Measurements from ENCODE around the gene TTC34.

Gene TTC34

DNA sequence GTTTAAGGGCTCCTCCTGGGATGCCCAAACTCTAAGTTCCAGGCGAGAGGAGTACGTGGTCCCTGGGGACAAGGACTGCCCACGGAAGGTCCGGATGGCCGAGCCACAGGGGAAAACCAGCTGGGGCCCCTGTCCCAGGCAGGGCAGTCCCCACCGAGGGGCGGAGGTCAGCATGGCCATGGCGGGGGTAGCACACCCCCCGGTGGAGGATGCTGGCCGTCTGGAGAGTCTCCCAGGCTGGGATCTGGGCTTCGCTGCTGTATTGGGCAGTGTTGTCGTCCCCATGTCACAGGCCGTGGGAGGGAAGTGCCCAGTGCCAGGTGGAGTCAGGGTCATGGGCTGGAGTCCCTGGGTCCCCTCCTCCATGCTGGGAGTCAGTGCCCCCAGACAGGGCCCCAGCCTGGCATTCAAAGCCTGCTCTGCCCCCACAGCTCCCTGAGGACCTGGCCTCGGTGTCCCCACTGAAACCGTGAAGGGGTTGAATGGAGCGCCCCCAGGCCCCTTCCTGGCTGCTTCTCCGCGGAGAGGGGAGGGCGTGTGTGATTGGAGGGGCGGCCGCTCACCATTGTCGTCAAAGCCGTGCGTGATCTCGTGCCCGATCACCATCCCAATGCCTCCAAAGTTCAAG is 208.1 kb downstream of the TTC34 start:
- Mint-ChIP-seq H3K9me3 (peaks cover 0 to under 1% of the 10 kb centered on the region in 2 donors), H3K4me1 (peaks cover 24% of the 10 kb centered on the region), H3K27ac (no peak overlapping the region), H3K27me3 (no peaks in the 10 kb centered on the region), H3K4me3 (no peak overlapping the region)
- no peak for DNase-seq
- no peak for ATAC-seq

DNA sequence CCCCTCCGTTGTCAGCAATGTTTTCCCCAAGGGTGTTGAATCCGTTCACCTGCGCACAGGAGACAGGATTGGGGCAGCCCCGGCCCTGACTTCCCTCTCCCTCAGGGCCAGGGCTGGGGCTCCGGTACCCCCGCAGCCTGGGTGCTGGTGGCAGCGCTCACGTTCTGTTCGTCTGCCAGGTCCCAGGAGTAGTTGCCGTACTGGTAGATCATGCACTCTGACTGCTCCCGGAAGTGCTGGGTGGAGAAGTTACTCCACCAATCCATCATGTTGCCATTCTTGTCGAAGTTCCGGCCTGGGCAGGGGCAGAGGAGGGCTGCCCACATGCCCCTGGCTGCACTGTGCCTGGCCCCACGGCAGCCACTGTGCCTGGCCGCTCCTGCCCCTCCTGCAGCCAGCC is 208.8 kb downstream of the TTC34 start:
- Mint-ChIP-seq H3K4me1 (peaks cover 29% of the 10 kb centered on the region), H3K27ac (peak overlapping the region; percentile 69 to 95), H3K9me3 (no peaks in the 10 kb centered on the region), H3K4me3 (peak overlapping the region; percentile 51 to 59), H3K27me3 (no peaks in the 10 kb centered on the region)
- DNase-seq (no peak), ATAC-seq (no peak)

DNA sequence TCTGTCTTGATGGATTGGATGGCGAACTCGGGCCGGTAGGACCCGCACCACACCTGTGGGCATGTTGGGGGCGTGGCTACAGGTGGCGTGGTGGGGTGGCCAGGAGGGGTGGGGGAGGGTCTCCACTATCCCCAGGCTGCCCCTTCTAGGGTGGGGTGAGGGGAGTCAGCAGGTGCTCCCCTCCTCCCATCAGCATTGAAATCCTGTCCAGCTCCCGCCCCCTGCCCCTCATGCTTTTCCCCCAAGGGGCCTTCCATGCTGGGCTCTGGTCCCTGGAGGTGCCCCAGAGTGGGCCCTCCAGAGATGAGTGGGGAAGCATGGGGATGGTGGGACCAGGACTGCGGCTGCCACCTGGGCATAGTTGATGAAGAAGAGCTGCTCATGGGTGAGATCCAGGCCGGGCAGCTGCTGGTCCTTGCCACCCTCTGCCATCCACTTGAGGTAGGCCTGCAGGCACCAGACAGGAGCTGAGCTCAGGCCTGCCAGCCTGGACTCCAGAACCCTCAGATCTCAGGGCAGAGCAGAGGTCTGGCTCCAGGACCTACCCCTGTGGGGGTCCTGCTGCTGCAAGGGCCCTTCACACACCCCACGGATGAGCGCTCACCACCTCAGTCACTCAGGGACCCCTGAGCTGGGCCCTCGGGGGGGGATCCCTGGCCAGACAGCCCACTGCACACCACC is 209.8 kb downstream of the TTC34 start:
- Mint-ChIP-seq H3K4me3 (peak overlapping the region in 1 of 2 donors; percentile 35), H3K9me3 (no peaks in the 10 kb centered on the region), H3K4me1 (peaks cover 35% of the 10 kb centered on the region), H3K27me3 (no peaks in the 10 kb centered on the region), H3K27ac (peak overlapping the region in 1 of 2 donors; percentile 19)
- DNase-seq (no peak), ATAC-seq (no peak)

DNA sequence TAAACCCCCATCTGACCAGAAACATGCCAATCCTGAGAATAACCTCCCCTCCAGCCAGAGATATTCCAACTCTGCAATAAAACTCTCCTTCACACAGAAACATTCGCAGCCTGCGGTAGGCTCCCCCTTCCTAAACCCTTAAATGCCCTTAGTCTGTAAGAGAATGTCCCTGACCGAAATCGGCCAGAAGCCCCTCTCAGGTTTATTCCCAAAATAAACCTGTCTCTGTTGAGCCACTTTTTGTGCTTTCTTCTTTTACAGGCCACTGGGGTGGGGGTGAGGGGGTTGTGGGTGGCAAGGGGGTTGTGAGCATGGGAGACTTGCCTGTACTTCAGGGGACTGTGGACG is 210.3 kb downstream of the TTC34 start:
- peak overlapping the region in 1 of 2 donors; percentile 7 for H3K27ac Mint-ChIP-seq
- ATAC-seq, result no peak
- no peak overlapping the region for H3K4me3 Mint-ChIP-seq
- H3K9me3 Mint-ChIP-seq, result no peaks in the 10 kb centered on the region
- H3K4me1 Mint-ChIP-seq, result peaks cover 35% of the 10 kb centered on the region
- H3K27me3 Mint-ChIP-seq, result no peaks in the 10 kb centered on the region
- DNase-seq, result no peak

DNA sequence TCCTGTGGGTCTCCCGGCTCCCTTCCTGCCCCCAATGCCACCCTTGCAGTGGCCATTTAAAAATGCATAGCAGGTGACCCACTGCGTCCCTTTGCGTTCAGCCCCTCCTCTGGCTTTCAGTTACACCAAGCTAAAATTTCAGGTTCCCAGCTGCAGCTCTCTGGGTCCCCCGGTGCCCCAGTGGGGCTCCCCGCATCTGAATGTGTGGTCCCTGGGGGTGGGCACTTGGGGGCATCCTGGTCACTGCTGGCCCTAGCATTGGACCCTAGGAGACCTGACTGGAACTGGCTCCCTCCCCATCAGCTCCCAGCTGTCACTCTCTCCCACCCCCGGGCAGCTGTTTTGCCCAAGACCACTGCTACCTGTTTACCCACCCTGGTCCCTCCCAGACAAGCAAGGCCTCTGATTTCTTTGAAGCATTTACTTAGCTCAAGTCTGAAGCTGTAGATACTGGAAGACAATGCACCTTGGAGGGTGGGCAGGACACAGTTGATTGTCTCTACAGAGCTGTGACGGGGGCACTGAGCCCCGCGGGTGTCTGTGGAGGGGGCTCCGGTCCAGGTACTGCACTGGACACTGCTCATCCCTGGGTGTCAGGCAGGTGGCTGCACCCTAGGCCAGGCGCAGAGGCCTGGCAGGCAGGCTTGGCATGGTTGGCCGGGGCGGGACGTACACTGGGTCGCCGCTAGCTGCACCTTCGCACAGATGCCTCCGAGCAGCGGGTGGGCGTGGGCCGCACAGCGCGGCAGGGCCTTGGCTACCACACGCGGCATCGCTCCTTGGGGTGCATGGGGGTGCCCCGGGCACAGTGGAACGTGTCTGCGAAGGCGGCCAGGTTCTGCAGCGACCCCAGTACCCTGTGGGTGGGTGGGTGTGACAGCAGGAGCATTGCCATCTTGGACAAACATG is 211.0 kb downstream of the TTC34 start:
- peaks cover 36% of the 10 kb centered on the region for H3K4me1 Mint-ChIP-seq
- H3K9me3 Mint-ChIP-seq, result no peaks in the 10 kb centered on the region
- H3K27me3 Mint-ChIP-seq, result no peaks in the 10 kb centered on the region
- no peak for DNase-seq
- peak overlapping the region in 1 of 2 donors; percentile 87 for H3K27ac Mint-ChIP-seq
- H3K4me3 Mint-ChIP-seq, result no peak overlapping the region
- no peak for ATAC-seq

DNA sequence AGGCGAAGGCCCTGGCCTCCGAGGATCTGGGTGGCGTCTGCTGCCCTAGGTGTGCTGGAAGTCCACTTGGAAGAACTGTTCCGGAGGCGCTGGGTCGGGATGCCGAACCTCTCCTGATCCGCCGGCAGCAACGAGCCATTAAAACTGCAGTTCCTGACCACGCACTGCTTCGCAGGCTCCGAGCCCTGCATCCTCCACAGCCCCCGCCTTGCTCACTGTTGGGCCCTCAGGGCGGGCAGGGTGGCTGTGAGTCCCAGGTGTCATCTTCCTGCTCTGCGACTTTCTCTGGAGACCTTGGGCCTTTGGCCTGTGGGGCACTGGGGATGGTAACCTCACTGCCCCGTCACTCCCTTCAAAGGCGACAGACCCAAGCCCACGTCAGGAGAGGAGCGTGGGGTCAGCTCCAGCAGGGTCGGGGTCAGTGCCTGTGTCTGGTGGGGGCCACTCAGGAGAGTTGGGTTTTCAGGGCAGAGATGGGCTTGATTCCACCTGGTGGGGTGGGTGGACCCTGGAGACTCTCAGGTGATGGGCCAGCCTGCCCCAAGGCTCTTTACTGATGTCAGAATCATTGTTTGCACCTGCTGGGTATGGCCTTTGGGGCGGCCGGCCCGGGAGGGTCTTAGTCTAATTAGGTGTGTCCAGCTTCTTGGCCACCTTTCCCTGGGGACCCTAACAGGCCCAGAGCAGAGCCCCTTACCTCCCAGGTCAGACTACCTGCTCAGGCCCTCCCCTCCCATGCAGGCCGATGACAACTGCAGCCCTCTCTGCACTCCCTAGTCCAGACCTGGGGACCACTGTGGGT is 211.9 kb downstream of the TTC34 start:
- Mint-ChIP-seq H3K27ac (peak overlapping the region in 1 of 2 donors; percentile 34), H3K27me3 (no peaks in the 10 kb centered on the region), H3K4me1 (peaks cover 45% of the 10 kb centered on the region), H3K4me3 (no peak overlapping the region), H3K9me3 (no peaks in the 10 kb centered on the region)
- ATAC-seq (no peak), DNase-seq (no peak)

DNA sequence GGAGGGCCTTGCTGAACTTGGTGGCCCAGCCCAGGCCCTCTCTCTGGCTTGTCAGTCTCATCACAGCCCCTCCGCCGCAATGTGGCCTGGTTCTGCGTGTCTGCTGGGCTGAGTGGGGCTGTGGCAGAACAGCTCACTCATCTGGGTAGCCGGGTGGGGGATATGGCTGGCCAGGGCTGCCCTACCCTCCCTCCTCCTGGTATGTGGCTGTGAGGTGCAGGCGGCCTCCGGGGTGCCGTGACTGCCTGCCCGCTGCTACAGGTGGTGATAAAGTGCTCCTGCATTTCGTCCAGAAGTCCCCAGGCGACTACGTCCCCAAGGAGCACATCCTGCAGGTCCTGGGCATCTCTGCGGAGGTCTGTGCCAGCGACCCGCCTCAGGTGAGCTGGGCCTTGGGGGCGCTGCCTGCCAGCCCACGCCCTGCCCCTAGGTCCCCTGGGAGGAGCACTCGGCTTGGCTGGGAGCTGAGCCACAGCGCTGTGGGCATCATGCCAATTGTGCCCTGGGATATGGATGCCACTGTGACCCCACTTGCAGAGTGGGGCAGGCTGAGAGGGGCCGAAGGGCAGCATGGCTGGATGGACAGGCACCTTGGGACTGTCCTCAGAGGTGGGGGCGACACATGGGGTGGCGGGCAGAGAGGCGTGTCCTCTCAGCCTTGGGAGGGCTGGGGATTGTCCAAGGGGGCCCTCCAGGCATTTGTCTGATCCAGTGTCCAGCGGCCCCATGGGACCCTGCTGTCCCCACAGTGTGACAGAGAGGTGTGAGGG is 212.6 kb downstream of the TTC34 start:
- DNase-seq (no peak), ATAC-seq (no peak)
- H3K9me3 Mint-ChIP-seq, result no peaks in the 10 kb centered on the region
- H3K4me1 Mint-ChIP-seq, result peaks cover 53% of the 10 kb centered on the region
- H3K4me3 Mint-ChIP-seq, result peak overlapping the region in 1 of 2 donors; percentile 10
- no peaks in the 10 kb centered on the region for H3K27me3 Mint-ChIP-seq
- no peak overlapping the region for H3K27ac Mint-ChIP-seq

DNA sequence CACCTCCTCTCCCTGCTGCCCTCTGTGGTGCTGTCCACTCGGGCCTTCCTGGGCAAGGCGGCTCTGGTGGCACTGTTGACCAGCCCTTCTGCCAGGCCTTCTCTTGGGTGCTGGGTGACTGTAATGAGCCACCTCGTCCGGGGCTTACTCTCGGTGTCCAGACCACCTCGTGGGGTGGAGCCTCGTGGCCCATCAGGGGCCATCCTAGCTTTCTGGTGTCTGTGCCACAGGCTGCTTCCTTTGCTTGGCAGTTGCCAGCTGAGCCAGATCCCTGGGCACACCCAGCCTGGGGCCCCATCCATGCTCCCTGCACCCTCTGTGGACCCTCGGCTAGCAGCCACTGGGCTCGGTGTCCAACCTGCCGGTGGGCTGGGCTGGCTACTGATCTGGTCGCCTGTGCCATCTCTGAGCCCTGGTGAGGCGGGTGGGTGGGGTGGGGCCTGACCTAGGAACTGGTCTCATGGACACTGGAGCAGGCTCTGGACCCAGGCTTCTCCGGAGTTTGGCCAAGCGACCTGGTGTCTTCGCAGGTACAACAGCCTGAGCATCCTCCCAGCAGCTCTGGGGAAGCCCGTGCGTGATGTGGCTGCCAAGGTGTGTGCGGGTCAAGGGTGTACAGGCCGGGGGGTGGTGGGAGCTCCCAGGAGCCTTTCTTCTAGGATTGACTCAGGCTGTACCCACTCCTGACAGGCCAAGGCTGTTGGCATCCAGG is 213.5 kb downstream of the TTC34 start:
- no peak for DNase-seq
- no peaks in the 10 kb centered on the region for H3K27me3 Mint-ChIP-seq
- no peak for ATAC-seq
- peak overlapping the region; percentile 84 to 88 for H3K4me3 Mint-ChIP-seq
- H3K4me1 Mint-ChIP-seq, result peaks cover 60% of the 10 kb centered on the region
- no peaks in the 10 kb centered on the region for H3K9me3 Mint-ChIP-seq
- H3K27ac Mint-ChIP-seq, result no peak overlapping the region

DNA sequence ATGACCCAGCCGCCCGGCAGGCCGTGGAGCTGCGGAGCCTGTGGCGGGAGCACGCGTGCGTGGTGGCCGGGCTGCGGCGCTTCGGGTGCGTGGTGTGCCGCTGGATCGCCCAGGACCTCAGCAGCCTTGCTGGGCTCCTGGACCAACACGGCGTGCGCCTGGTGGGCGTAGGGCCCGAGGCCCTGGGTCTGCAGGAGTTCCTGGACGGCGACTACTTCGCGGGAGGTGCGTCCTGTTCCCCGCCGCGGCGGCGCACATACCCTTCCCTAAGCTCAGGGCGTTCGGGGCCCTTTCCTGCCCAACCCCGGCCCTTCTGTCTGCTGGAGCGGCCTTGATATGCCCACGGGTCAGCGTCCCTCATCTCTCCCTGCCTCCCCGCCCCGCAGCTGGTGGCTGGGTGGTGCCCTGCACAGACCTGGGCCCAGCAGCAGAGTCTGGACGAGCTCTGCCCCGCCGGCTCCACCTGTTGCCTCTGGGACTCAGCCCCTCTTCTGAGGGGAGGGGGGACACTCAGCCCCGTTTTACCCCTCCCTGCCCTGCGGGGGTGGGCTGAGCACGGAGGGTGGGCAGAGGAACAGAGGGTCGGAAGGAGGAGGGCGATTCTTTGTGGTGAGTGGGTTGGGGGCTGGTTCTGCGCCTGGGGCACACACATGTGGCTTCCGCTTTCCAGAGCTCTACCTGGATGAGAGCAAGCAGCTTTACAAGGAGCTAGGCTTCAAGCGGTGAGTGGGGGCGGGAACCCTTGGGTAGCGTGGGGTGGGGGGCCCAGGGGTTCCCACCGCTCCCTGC is 214.2 kb downstream of the TTC34 start:
- no peaks in the 10 kb centered on the region for H3K27me3 Mint-ChIP-seq
- H3K4me1 Mint-ChIP-seq, result peaks cover 62% of the 10 kb centered on the region
- DNase-seq (peak; percentile 41 to 46), ATAC-seq (no peak)
- peak overlapping the region; percentile 84 to 88 for H3K4me3 Mint-ChIP-seq
- H3K27ac Mint-ChIP-seq, result peak overlapping the region in 1 of 2 donors; percentile 75
- no peaks in the 10 kb centered on the region for H3K9me3 Mint-ChIP-seq

DNA sequence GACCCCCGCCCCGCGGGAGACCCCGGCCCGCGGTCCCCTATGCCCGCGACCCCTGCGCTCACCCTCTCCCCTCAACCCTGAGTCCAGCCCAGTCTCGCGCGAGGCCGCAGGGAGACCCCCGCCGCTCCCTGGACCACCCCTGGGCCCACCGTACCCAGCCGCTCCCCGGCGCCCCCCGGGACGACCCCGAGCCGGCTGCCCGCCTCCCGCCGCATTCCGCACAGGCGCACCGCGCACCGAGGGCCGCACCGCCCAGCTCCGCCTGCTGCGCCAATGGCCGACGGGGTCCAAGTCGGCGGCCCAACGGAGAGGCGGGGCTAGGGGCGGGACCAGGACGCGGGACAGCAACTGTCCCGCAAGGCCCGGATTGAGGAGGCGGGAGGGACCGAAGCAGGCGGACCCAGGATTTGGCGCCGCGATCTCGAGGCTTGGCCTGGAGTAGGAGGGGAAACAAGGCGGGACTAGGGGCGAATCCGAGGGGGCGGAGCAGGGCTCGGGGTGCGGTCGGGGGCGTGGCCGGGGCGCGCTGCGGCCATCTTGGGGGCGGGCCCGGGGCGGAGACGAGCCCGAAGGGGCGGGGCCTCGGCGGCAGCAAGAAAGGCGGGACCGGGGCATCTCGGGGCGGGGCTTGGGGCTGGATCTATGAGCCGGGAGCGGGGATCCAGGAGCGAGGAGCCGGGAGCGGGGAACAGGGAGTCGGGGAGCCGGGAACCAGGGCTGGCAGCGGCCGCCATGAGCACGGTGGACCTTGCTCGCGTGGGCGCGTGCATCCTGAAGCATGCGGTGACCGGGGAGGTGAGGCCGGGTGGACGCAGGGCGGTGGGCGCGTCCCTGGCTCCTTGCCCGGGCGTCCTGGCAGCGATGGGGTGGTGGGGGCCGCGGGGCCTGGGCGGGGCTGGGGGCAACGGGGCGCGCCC is 215.1 kb downstream of the TTC34 start, which contains the start of gene PRXL2B:
Gene PRXL2B (plus strand): TSS at position 624 of the 917 bp plus-strand sequence. CDS start 109 bp downstream, at position 733.
- DNase-seq (peak; percentile 98 to 99), ATAC-seq (peak; percentile 77)
- Mint-ChIP-seq H3K4me1 (peaks cover 64% of the 10 kb centered on the region), H3K27me3 (no peaks in the 10 kb centered on the region), H3K27ac (peak within 1 kb of the TSS; percentile 94 to 99), H3K9me3 (no peaks in the 10 kb centered on the region), H3K4me3 (peak within 1 kb of the TSS; percentile 94 to 100)
